ENCODE data around the gene RUSC1. TPM values are rescaled to one million over a fixed set of nuclear protein-coding genes. Genes with fewer than 3 reads are reported as not detected.
"Not testable (repeated sequence)": the region's sequence is repeated elsewhere in the genome, so short reads cannot be mapped to it uniquely, and the experiment has no call there.

The RUSC1 gene
- total RNA-seq, 1 experiment from 2014 or later = 40.9 TPM

GRCh38 chr1:155286544-155286943 lies 34.1 kb upstream of the RUSC1 start:
- Histone ChIP-seq H3K27ac (no peak overlapping the region), H3K27me3 (replicated peaks) (no peaks in the 10 kb centered on the region), H3K4me3 (no peak overlapping the region), H3K4me1 (replicated peaks) (no peaks in the 10 kb centered on the region), H3K36me3 (no peaks in the 10 kb centered on the region), H3K9me3 (replicated peaks) (no peaks in the 10 kb centered on the region)
- no peak for DNase-seq (ENCODE audit: low read depth in 1 of 2, low spot score in 2 of 2)

GRCh38 chr1:155287987-155288543 lies 32.6 kb upstream of the RUSC1 start:
- Histone ChIP-seq H3K27ac (no peak overlapping the region), H3K4me3 (no peak overlapping the region), H3K36me3 (no peaks in the 10 kb centered on the region), H3K4me1 (replicated peaks) (no peaks in the 10 kb centered on the region), H3K27me3 (replicated peaks) (peaks cover 4% of the 10 kb centered on the region; the same call in 1 of the 2 replicates), H3K9me3 (replicated peaks) (no peaks in the 10 kb centered on the region)
- DNase-seq (ENCODE audit: low read depth in 1 of 2, low spot score in 2 of 2) = no peak

GRCh38 chr1:155291006-155291405 lies 29.7 kb upstream of the RUSC1 start:
- H3K27ac ChIP-seq; DNase-seq (ENCODE audit: low read depth in 1 of 2, low spot score in 2 of 2); H3K36me3 ChIP-seq; H3K4me3 ChIP-seq; H3K4me1 ChIP-seq (replicated peaks); H3K9me3 ChIP-seq (replicated peaks): not testable (repeated sequence)
- H3K27me3 ChIP-seq (replicated peaks) = peaks cover 20% of the 10 kb centered on the region; the same call in 1 of the 2 replicates

- Histone ChIP-seq H3K9me3 (replicated peaks) (no peaks in the 10 kb centered on the region), H3K36me3 (no peaks in the 10 kb centered on the region), H3K4me1 (replicated peaks) (no peaks in the 10 kb centered on the region), H3K27me3 (replicated peaks) (peaks cover 20% of the 10 kb centered on the region; the same call in 1 of the 2 replicates), H3K27ac (no peak overlapping the region), H3K4me3 (no peak overlapping the region)
- DNase-seq (ENCODE audit: low read depth in 1 of 2, low spot score in 2 of 2) = no peak
Measured at GRCh38 chr1:155293086-155293749, 27.5 kb upstream of the RUSC1 start.

GRCh38 chr1:155294520-155295182 lies 26.0 kb upstream of the RUSC1 start:
- Histone ChIP-seq H3K27ac (no peak overlapping the region), H3K4me1 (replicated peaks) (no peaks in the 10 kb centered on the region), H3K9me3 (replicated peaks) (no peaks in the 10 kb centered on the region), H3K36me3 (no peaks in the 10 kb centered on the region), H3K4me3 (no peak overlapping the region), H3K27me3 (replicated peaks) (peaks cover 20% of the 10 kb centered on the region; the same call in 1 of the 2 replicates)
- no peak for DNase-seq (ENCODE audit: low read depth in 1 of 2, low spot score in 2 of 2)

- Histone ChIP-seq H3K4me1 (replicated peaks) (no peaks in the 10 kb centered on the region), H3K27ac (no peak overlapping the region), H3K9me3 (replicated peaks) (no peaks in the 10 kb centered on the region), H3K27me3 (replicated peaks) (peaks cover 20% of the 10 kb centered on the region; the same call in 1 of the 2 replicates), H3K36me3 (no peaks in the 10 kb centered on the region), H3K4me3 (no peak overlapping the region)
- DNase-seq (ENCODE audit: low read depth in 1 of 2, low spot score in 2 of 2) = no peak
Measured at GRCh38 chr1:155295183-155295941, 25.3 kb upstream of the RUSC1 start.

- peaks cover 20% of the 10 kb centered on the region; the same call in 1 of the 2 replicates for H3K27me3 ChIP-seq (replicated peaks)
- H3K4me3 ChIP-seq = no peak overlapping the region
- H3K9me3 ChIP-seq (replicated peaks) = no peaks in the 10 kb centered on the region
- DNase-seq (ENCODE audit: low read depth in 1 of 2, low spot score in 2 of 2) = no peak
- no peaks in the 10 kb centered on the region for H3K36me3 ChIP-seq
- H3K4me1 ChIP-seq (replicated peaks) = no peaks in the 10 kb centered on the region
- no peak overlapping the region for H3K27ac ChIP-seq
Measured at GRCh38 chr1:155295942-155296267, 24.8 kb upstream of the RUSC1 start.

GRCh38 chr1:155296661-155297060 lies 24.0 kb upstream of the RUSC1 start:
- H3K4me3 ChIP-seq = no peak overlapping the region
- DNase-seq (ENCODE audit: low read depth in 1 of 2, low spot score in 2 of 2) = no peak
- H3K4me1 ChIP-seq (replicated peaks) = no peaks in the 10 kb centered on the region
- no peak overlapping the region for H3K27ac ChIP-seq
- no peaks in the 10 kb centered on the region for H3K9me3 ChIP-seq (replicated peaks)
- no peaks in the 10 kb centered on the region for H3K36me3 ChIP-seq
- peaks cover 20% of the 10 kb centered on the region; the same call in 1 of the 2 replicates for H3K27me3 ChIP-seq (replicated peaks)

- no peak overlapping the region for H3K4me3 ChIP-seq
- H3K4me1 ChIP-seq (replicated peaks) = no peaks in the 10 kb centered on the region
- H3K27ac ChIP-seq = no peak overlapping the region
- H3K36me3 ChIP-seq = no peaks in the 10 kb centered on the region
- H3K27me3 ChIP-seq (replicated peaks) = peaks cover 20% of the 10 kb centered on the region; the same call in 1 of the 2 replicates
- DNase-seq (ENCODE audit: low read depth in 1 of 2, low spot score in 2 of 2) = no peak
- H3K9me3 ChIP-seq (replicated peaks) = no peaks in the 10 kb centered on the region
Measured at GRCh38 chr1:155297384-155297783, 23.3 kb upstream of the RUSC1 start.

GRCh38 chr1:155300024-155300423 lies 20.7 kb upstream of the RUSC1 start:
- H3K4me3 ChIP-seq = no peak overlapping the region
- no peaks in the 10 kb centered on the region for H3K4me1 ChIP-seq (replicated peaks)
- DNase-seq (ENCODE audit: low read depth in 1 of 2, low spot score in 2 of 2) = no peak
- 0 out of 2 replicates have a peak, but pooled peaks cover 7% of the 10 kb centered on the region for H3K27me3 ChIP-seq (replicated peaks)
- no peaks in the 10 kb centered on the region for H3K36me3 ChIP-seq
- no peak overlapping the region for H3K27ac ChIP-seq
- no peaks in the 10 kb centered on the region for H3K9me3 ChIP-seq (replicated peaks)

GRCh38 chr1:155300553-155301329 lies 20.0 kb upstream of the RUSC1 start:
- DNase-seq (ENCODE audit: low read depth in 1 of 2, low spot score in 2 of 2) = no peak
- Histone ChIP-seq H3K27me3 (replicated peaks) (0 out of 2 replicates have a peak, but pooled peaks cover under 1% of the 10 kb centered on the region), H3K27ac (no peak overlapping the region), H3K4me1 (replicated peaks) (no peaks in the 10 kb centered on the region), H3K4me3 (no peak overlapping the region), H3K9me3 (replicated peaks) (no peaks in the 10 kb centered on the region), H3K36me3 (no peaks in the 10 kb centered on the region)

- H3K4me3 ChIP-seq = no peak within 1 kb of the TSS
- H3K27me3 ChIP-seq (replicated peaks) = no peaks in the 10 kb centered on the region
- no peaks in the 10 kb centered on the region for H3K9me3 ChIP-seq (replicated peaks)
- no peak within 1 kb of the TSS for H3K27ac ChIP-seq
- no peaks in the 10 kb centered on the region for H3K4me1 ChIP-seq (replicated peaks)
- no peak for DNase-seq (ENCODE audit: low read depth in 1 of 2, low spot score in 2 of 2)
- H3K36me3 ChIP-seq = no peaks in the 10 kb centered on the region
Measured at GRCh38 chr1:155301342-155301841, 19.3 kb upstream of the RUSC1 start, which contains the start of gene PKLR. TSS of gene PKLR (minus strand) at chr1:155301438. CDS start at chr1:155301395, 43 bp downstream.

GRCh38 chr1:155304558-155305063 lies 16.1 kb upstream of the RUSC1 start:
- Histone ChIP-seq H3K4me1 (replicated peaks) (peaks cover 3% of the 10 kb centered on the region), H3K27ac (no peak overlapping the region), H3K27me3 (replicated peaks) (no peaks in the 10 kb centered on the region), H3K4me3 (no peak overlapping the region), H3K9me3 (replicated peaks) (no peaks in the 10 kb centered on the region), H3K36me3 (peaks cover 4% of the 10 kb centered on the region)
- no peak for DNase-seq (ENCODE audit: low read depth in 1 of 2, low spot score in 2 of 2)

All from SJSA1 (cell line).